CD4-positive, alpha-beta memory T cell (primary cell): ENCODE data around the gene MMD. TPM values are rescaled to one million over a fixed set of nuclear protein-coding genes. Genes with fewer than 3 reads are reported as not detected.

Experiments
- CTCF ChIA-PET: fragments of 350-600 bp; sonication (Branson Sonifier 250); formaldehyde crosslinking; loops from one replicate; lab custom pipeline; 2021; ENCODE audit warnings: inconsistent platforms; ENCODE audit not compliant: partially characterized antibody; lab: Charles Lee
- POLR2A ChIA-PET: fragments of 350-600 bp; sonication (Branson Sonifier 250); formaldehyde crosslinking; loops from one replicate; lab custom pipeline; 2021; ENCODE audit not compliant: partially characterized antibody; lab: Charles Lee
- DNase-seq, 5 donors: peaks; one replicate each; pipeline versions ENCODE4 v3.0.0 to v3.0.0-alpha.2; 2020 to 2022; ENCODE audit warnings: mixed read lengths in 1 of 5
- H3K27ac ChIP-seq: one replicate; pipeline ENCODE4 v1.7.0; 2013; ENCODE audit warnings: low read depth, low read length
- H3K27me3 ChIP-seq: 2 replicates; pipeline ENCODE4 v1.7.0; 2013; ENCODE audit warnings: mild to moderate bottlenecking, low read length, moderate library complexity; ENCODE audit not compliant: insufficient read depth
- H3K36me3 ChIP-seq: 2 replicates; pipeline ENCODE4 v1.7.0; 2013; ENCODE audit warnings: mild to moderate bottlenecking, low read length, moderate library complexity; ENCODE audit not compliant: insufficient read depth
- H3K4me1 ChIP-seq: 2 replicates; pipeline ENCODE4 v1.7.0; 2013; ENCODE audit warnings: mild to moderate bottlenecking, low read length, moderate library complexity; ENCODE audit not compliant: insufficient read depth
- H3K4me3 ChIP-seq, 2 donors: one replicate each; pipeline ENCODE4 v1.7.0; 2013; ENCODE audit warnings: low read length in 2 of 2, mild to moderate bottlenecking in 1 of 2
- H3K9me3 ChIP-seq, 2 donors: one replicate each; pipeline ENCODE4 v1.7.0; 2013; ENCODE audit warnings: low read length in 2 of 2, control low read depth in 1 of 2; ENCODE audit not compliant: control insufficient read depth in 1 of 2
- H3K27ac Mint-ChIP-seq, 7 donors: one replicate each; pipeline ENCODE4 v1.8.0; 2020 to 2021; ENCODE audit warnings: mixed read lengths in 7 of 7, mild to moderate bottlenecking in 6 of 7, inconsistent platforms in 3 of 7, moderate library complexity in 3 of 7
- H3K27me3 Mint-ChIP-seq, 2 donors: one replicate each; pipeline ENCODE4 v1.8.0; 2020 to 2021; ENCODE audit warnings: mixed read lengths in 2 of 2
- H3K36me3 Mint-ChIP-seq, 2 donors: one replicate each; pipeline ENCODE4 v1.8.0; 2020 to 2021; ENCODE audit warnings: mixed read lengths in 2 of 2, inconsistent platforms in 1 of 2, mild to moderate bottlenecking in 1 of 2
- H3K4me1 Mint-ChIP-seq, 4 donors: one replicate each; pipeline ENCODE4 v1.8.0; 2020 to 2021; ENCODE audit warnings: mixed read lengths in 4 of 4, mild to moderate bottlenecking in 1 of 4
- H3K4me3 Mint-ChIP-seq, 8 donors: one replicate each; pipeline ENCODE4 v1.8.0; 2020 to 2021; ENCODE audit warnings: mixed read lengths in 8 of 8, mild to moderate bottlenecking in 7 of 8, moderate library complexity in 6 of 8, inconsistent platforms in 3 of 8
- H3K9me3 Mint-ChIP-seq, 8 donors: one replicate each; pipeline ENCODE4 v1.8.0; 2020 to 2021; ENCODE audit warnings: mixed read lengths in 8 of 8, mild to moderate bottlenecking in 5 of 8, inconsistent platforms in 3 of 8, moderate library complexity in 1 of 8
- intact Hi-C: fragments of 100-400 bp; cut with micrococcal nuclease; formaldehyde crosslinking; loops from one replicate; pipeline ENCODE4 v1.15.1; 2023
- polyA plus RNA-seq, 2 donors: library from polyadenylated mRNA; unstranded; fragments of 300-500 nt; fragmentation: Illumina TruSeq; gene quantifications; one replicate each; pipeline ENCODE4 v1.2.3, GENCODE V29; 2021
- total RNA-seq, 2 experiments: library from RNA; stranded (reverse); gene quantifications; one replicate each; pipeline ENCODE4 v1.2.3, GENCODE V29; 2021

MMD gene
- total and polyA plus RNA-seq, 4 experiments from 2014 or later, result 4.2 to 20.0 (median 9.2) TPM

GRCh38 chr17:55356434-55357328, 65.0 kb downstream of the MMD start:
- Histone ChIP-seq H3K36me3 (no peaks in the 10 kb centered on the region), H3K9me3 (no peaks in the 10 kb centered on the region), H3K4me3 (no peak overlapping the region), H3K27ac (no peak overlapping the region), H3K4me1 (no peaks in the 10 kb centered on the region), H3K27me3 (no peaks in the 10 kb centered on the region)
- intact Hi-C loops, result loop anchor here (1.0 kb wide), 2 partner anchors 158 to 363 kb away; no protein-coding TSS in a partner anchor
- Mint-ChIP-seq H3K4me3 (no peak overlapping the region), H3K36me3 (peaks cover 3 to 9% of the 10 kb centered on the region in 2 donors), H3K27ac (no peak overlapping the region), H3K9me3 (peaks cover 2 to 14% (median 11%) of the 10 kb centered on the region in 8 donors), H3K27me3 (peaks cover 0 to 7% of the 10 kb centered on the region in 2 donors), H3K4me1 (peaks cover 0 to 4% (median 3%) of the 10 kb centered on the region in 4 donors)
- POLR2A ChIA-PET, result interaction anchor here (1.2 kb wide), 1 partner anchor 363 kb away, joined by 3 read pairs; no protein-coding TSS in a partner anchor
- CTCF ChIA-PET, result interaction anchor here (0.7 to 5.7 kb wide), 19 partner anchors 9 to 371 kb away, joined by 3 to 82 read pairs (median 5); partner anchors contain the start of gene MMD
- peak; percentile 56 to 73 (median 61) for DNase-seq

DNA sequence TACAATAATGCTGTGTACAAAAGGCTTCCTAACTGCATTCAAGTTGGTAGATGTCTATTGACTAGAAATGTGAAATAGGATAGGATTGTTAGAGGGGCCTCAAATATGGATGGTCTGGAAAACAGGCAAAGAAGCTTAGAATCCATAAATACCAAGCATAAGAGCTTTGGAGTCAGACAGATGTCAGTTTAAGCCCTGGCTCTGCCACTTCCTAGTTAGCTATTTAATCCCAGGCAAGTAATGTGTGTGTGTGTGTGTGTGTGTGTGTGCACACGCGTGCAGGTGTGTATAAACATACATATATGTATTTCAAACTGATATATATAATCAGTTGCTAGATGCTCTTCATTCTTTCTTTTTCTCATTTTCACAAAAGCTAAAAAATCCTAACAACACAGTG, 66.7 kb downstream of the MMD start:
- Mint-ChIP-seq H3K9me3 (peaks cover 0 to 2% (median 0%) of the 10 kb centered on the region in 8 donors), H3K4me1 (peaks cover 0 to 4% (median 3%) of the 10 kb centered on the region in 4 donors), H3K27ac (no peak overlapping the region), H3K27me3 (peaks cover 0 to 2% of the 10 kb centered on the region in 2 donors), H3K4me3 (no peak overlapping the region), H3K36me3 (no peaks in the 10 kb centered on the region)
- ChIA-PET POLR2A (no interaction called here), CTCF (interaction anchor here (0.7 to 5.7 kb wide), 11 partner anchors 9 to 367 kb away, joined by 3 to 82 read pairs (median 6); partner anchors contain the start of gene MMD)
- Histone ChIP-seq H3K4me1 (no peaks in the 10 kb centered on the region), H3K9me3 (no peaks in the 10 kb centered on the region), H3K4me3 (no peak overlapping the region), H3K27me3 (no peaks in the 10 kb centered on the region), H3K36me3 (no peaks in the 10 kb centered on the region), H3K27ac (no peak overlapping the region)
- no peak for DNase-seq
- intact Hi-C loops, result no loop called here

DNA sequence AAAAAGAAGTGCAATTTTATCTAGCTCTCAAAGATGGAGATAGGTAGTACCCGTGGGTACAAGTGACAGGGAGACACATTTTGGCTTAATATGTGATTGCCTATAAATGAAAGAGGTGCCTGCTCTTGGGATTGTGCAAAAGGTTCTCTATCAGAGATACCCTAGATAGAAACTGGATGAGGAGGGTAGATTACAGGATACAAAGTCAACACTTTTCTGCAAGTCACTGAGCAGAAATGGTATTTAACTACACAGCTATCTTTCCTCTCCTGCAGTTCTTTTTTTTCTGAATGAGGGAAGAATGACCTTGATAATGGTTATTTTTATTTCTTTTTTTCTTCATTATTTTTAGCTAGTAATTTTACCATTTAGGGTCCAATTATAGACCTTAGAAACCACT, 67.6 kb downstream of the MMD start:
- Mint-ChIP-seq H3K4me1 (peaks cover 1 to 4% (median 3%) of the 10 kb centered on the region in 4 donors), H3K4me3 (no peak overlapping the region), H3K36me3 (no peaks in the 10 kb centered on the region), H3K27me3 (peaks cover 0 to 2% of the 10 kb centered on the region in 2 donors), H3K27ac (no peak overlapping the region), H3K9me3 (peaks cover 0 to under 1% (median 0%) of the 10 kb centered on the region in 8 donors)
- H3K27ac ChIP-seq, result no peak overlapping the region
- ChIA-PET CTCF (interaction anchor here (0.7 to 4.9 kb wide), 6 partner anchors 10 to 362 kb away, joined by 3 to 82 read pairs (median 4); no protein-coding TSS in a partner anchor), POLR2A (no interaction called here)
- H3K4me1 ChIP-seq, result peaks cover under 1% of the 10 kb centered on the region
- no peaks in the 10 kb centered on the region for H3K9me3 ChIP-seq
- H3K36me3 ChIP-seq, result no peaks in the 10 kb centered on the region
- H3K4me3 ChIP-seq, result no peak overlapping the region
- no peaks in the 10 kb centered on the region for H3K27me3 ChIP-seq
- intact Hi-C loops, result no loop called here
- no peak for DNase-seq

DNA sequence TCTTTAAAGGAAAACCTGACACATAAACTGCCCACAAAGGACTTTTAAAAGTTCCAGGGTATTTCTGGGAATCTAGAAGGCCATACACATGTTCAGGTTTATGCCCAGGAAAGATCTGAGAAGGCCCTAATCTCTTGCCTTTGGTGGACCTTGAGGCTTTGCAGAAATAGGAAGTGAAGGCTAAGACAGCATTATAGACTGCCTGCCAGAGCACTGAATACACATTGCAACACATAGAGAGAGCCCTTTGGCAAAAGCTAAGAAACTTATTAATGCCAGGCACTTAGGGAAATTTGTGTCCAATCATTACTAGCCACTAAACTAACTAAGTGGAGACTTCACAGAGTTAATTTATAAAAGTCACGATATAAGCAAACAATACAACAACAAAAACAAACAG, 70.4 kb downstream of the MMD start:
- intact Hi-C loops, result no loop called here
- peaks cover 17% of the 10 kb centered on the region for H3K4me1 ChIP-seq
- ChIA-PET POLR2A (no interaction called here), CTCF (interaction anchor here (0.7 to 9.8 kb wide), 6 partner anchors 9 to 360 kb away, joined by 3 to 173 read pairs (median 3); no protein-coding TSS in a partner anchor)
- H3K9me3 Mint-ChIP-seq, result peaks cover 0 to 4% (median 0%) of the 10 kb centered on the region in 8 donors
- no peaks in the 10 kb centered on the region for H3K27me3 Mint-ChIP-seq
- no peak for DNase-seq
- H3K27ac Mint-ChIP-seq, result no peak overlapping the region
- no peaks in the 10 kb centered on the region for H3K9me3 ChIP-seq
- H3K27me3 ChIP-seq, result no peaks in the 10 kb centered on the region
- H3K36me3 Mint-ChIP-seq, result no peaks in the 10 kb centered on the region
- peaks cover 13 to 26% (median 14%) of the 10 kb centered on the region in 4 donors for H3K4me1 Mint-ChIP-seq
- H3K36me3 ChIP-seq, result no peaks in the 10 kb centered on the region
- H3K4me3 Mint-ChIP-seq, result no peak overlapping the region
- H3K27ac ChIP-seq, result no peak overlapping the region
- no peak overlapping the region for H3K4me3 ChIP-seq

DNA sequence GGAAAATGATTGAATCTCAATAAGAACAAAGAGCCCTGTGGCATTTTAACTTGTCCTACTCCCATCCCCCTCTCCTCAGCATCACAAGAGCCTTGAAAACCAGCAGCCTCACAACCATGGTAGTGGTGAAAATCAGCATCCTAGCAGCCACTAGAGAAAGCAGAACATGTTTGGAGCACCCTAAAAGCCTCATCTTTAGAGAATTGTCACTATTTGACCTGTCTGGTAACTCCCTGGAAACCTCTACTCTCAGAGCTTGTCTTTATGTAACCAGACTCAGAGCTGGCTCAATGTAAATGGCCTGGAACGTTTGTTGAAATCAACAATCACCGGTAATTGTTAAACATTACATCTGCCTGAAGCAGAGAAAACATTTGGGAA, 70.8 kb downstream of the MMD start:
- peaks cover 13 to 27% (median 14%) of the 10 kb centered on the region in 4 donors for H3K4me1 Mint-ChIP-seq
- POLR2A ChIA-PET, result no interaction called here
- H3K27me3 Mint-ChIP-seq, result no peaks in the 10 kb centered on the region
- no peaks in the 10 kb centered on the region for H3K36me3 ChIP-seq
- H3K27ac ChIP-seq, result no peak overlapping the region
- H3K27me3 ChIP-seq, result no peaks in the 10 kb centered on the region
- CTCF ChIA-PET, result interaction anchor here (1.7 to 10.1 kb wide), 3 partner anchors 7 to 360 kb away, joined by 4 to 173 read pairs (median 80); no protein-coding TSS in a partner anchor
- no peak for DNase-seq
- H3K4me3 Mint-ChIP-seq, result no peak overlapping the region
- no peaks in the 10 kb centered on the region for H3K36me3 Mint-ChIP-seq
- intact Hi-C loops, result no loop called here
- no peaks in the 10 kb centered on the region for H3K9me3 ChIP-seq
- H3K4me3 ChIP-seq, result no peak overlapping the region
- peaks cover 17% of the 10 kb centered on the region for H3K4me1 ChIP-seq
- peaks cover 0 to 4% (median 0%) of the 10 kb centered on the region in 8 donors for H3K9me3 Mint-ChIP-seq
- no peak overlapping the region for H3K27ac Mint-ChIP-seq

DNA sequence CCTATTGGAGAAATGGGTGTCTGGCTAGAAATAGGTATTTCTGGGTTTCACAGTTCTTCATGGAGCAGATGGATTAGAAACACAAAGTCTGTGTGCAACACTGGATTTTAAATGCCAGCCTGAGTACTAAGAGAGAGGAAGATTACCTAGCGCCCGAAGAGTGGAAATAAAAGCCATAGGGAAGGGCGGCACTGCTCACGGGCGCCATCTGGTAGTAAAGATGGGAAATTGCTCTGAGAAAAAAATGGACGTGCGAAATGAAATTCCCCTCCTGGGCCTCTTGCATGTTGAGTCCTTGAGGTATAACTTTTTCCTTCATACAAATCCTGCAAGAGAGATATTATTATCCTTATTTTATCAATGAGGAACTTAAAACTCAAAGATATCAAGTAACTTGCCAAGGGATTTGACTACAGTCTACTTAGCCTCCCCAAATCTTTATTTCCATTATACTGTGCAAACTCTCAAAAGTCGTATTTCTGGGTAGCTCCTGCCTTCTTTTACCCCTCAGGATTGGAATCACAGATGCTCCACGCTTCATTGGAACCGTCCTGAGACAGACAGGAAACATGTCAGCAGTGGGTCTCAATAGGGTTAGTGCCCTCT, 72.8 kb downstream of the MMD start:
- Histone ChIP-seq H3K4me1 (peaks cover 35% of the 10 kb centered on the region), H3K36me3 (no peaks in the 10 kb centered on the region), H3K9me3 (no peaks in the 10 kb centered on the region), H3K27me3 (no peaks in the 10 kb centered on the region), H3K4me3 (no peak overlapping the region), H3K27ac (no peak overlapping the region)
- CTCF ChIA-PET, result interaction anchor here (0.9 to 10.1 kb wide), 18 partner anchors 9 to 364 kb away, joined by 3 to 173 read pairs (median 4); no protein-coding TSS in a partner anchor
- intact Hi-C loops, result loop anchor here (1.0 to 2.0 kb wide), 3 partner anchors 110 to 356 kb away; no protein-coding TSS in a partner anchor
- peaks cover 0 to 3% of the 10 kb centered on the region in 2 donors for H3K36me3 Mint-ChIP-seq
- H3K27me3 Mint-ChIP-seq, result no peaks in the 10 kb centered on the region
- peak overlapping the region in 3 of 7 donors; percentile 5 to 54 (median 51) for H3K27ac Mint-ChIP-seq
- DNase-seq, result peak in 4 of 5 donors; percentile 41 to 48 (median 48)
- H3K9me3 Mint-ChIP-seq, result peaks cover 0 to 4% (median 1%) of the 10 kb centered on the region in 8 donors
- peaks cover 30 to 46% (median 30%) of the 10 kb centered on the region in 4 donors for H3K4me1 Mint-ChIP-seq
- POLR2A ChIA-PET, result interaction anchor here (1.7 kb wide), 1 partner anchor 111 kb away, joined by 5 read pairs; no protein-coding TSS in a partner anchor
- H3K4me3 Mint-ChIP-seq, result peak overlapping the region in 7 of 8 donors; percentile 5 to 76 (median 57)
